ENCODE results near the gene CACNA1C.

CACNA1C gene

DNA sequence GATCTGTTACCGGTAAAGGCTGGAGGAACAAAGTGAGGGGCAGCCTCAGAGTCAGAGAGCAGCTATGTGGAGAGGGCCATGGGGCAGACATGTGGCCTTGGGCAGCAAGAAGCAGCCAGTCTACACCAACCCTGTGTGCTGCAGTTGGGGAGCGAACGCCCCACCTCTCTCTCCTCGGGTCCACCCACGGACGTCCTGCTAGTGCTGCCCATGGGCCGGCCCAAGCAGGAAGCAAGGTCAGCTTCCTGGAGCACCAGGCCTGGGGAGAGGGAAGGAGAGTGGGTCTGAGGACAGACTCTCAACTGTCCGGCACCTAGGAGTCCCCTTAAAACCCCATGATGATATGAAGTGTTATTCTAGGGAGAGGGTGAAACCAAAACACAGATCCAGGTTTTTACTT lies 487.2 kb downstream of the CACNA1C start:
- ATAC-seq, result no peak

DNA sequence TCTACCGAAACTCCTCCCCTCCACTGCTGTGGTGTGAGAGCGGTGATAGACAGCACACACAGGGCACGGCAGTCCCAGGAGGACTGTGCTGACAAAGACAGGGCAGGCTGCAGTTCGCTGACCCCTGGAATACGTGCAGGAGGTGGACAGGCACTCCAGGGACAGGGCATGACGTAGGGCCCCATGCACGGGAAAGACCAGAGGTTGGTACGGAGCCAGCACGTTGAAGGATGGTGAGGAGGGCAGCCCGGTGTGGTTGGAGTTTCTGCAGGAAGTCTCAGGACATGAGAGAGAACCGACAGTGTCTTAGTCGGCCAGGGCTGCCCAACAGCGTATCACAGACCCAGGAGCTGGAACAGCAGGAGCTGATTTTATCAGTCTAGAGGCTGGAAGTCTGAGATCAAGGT lies 487.8 kb downstream of the CACNA1C start:
- no peak for ATAC-seq

DNA sequence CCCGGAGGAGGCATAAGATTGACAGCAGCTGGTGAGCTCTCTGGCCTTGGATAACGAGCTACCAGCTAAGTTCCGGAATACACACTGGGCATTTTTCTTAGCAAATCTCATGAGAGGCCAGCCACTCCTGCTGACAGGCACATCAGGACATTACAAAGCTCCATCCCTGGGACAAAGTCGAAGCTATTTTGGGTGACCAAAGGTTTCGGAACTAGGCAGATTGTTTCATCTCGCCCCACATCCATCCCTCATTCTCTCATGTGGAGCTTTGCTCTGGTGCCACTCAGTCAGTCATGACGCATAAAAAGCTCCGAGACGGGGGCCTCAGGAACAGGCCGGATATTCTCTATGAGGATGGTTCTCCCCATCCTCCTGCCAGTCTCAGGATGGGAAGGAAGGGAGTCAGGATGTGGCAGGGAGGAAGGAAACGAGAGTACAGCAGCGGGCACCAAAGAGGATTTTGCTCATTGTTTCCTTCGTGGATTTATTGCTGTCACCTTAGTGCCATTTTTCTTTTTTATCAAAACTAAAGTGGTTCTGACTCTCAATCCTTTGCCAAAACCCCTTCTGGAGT lies 488.9 kb downstream of the CACNA1C start:
- no peak for ATAC-seq

DNA sequence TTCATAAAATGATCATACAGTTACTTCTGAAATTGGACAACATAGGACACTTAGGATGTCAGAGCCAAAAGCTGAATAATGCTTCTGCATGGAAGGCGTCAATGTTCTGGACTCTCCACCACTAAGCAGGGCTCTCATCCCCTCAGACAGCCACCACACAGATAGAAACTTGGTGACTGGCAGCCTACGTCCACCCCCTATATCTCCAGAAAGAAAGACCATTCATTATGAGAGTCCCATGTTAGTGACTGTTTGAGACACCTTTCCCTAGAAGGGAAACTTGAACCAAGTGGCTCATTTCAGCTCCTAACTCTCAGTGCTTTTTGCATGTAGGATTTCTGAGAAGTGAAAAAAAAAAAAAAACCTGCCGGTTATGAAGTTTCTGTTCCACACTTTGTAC lies 491.0 kb downstream of the CACNA1C start:
- no peak for ATAC-seq

DNA sequence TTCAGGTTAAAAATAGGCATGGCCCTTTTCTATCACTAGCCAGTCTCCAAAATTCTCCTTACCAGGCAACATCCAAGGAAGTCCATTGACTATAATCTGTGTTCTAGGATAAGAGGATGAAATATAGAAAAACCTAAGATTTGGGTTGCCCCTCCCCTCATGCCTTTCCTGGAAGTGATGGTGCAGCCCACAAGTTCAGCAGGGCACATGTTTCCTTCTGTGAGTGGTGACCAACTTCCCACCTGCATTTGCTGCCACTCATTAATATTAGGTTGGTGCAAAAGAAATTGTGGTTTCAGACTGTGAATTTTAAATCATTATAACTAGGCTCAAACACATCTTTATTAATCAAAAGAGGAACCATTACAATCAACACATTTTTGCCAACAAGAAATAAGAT lies 491.4 kb downstream of the CACNA1C start:
- ATAC-seq, result no peak

DNA sequence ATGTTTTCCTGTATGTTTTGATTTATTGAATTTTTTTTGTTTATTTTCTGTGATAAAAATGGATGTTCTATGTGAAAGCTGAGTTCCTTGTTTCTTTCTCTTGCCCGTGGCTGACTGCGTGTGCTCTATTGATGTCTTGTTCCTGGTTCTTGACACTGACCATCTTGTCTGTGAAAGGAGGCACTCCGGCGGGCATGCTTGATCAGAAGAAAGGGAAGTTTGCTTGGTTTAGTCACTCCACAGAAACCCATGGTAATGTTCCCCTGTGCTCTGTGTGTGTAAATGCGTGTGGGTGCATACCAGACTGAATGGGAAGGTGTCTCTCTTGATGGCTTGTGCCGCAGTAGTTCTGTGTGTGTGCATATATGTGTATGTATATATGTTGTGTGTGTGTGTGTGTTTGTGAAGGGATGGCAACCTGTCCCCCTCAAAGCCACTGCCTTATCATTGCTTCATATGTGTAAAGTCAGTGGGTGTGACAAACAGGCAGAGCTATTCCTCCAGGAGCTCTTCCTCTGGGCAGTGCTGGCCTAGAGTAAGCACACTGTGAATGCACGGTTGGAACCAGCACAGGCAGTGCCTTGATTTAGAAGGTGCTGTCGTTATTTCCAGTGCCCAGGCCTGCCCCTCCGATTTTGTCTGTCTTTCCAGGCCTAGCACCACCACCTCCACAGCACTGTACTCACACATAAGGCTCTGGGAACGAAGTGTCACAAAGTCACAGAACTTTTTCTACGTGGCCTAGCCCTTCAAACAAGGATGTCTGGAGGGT lies 494.7 kb downstream of the CACNA1C start:
- ATAC-seq, result no peak

DNA sequence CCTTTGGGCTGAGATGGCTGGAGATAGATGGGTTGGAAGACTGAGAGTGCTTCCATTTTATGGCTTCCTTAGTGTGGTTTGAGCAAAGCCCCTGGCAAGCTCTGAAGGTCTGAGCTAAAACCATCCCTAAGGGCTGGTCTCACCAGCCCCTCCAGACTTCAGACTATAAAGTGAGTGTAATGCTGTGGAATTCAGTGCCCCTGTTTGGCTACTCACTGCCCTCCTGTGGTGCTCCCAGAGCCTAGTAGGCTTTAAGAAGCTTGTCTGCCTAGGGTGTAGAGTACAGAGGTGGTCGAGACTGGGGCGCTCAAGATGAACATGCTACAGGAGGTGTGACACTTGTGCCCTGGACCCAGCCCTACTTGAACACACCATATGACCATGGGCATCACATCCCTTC lies 495.3 kb downstream of the CACNA1C start:
- ATAC-seq, result no peak

DNA sequence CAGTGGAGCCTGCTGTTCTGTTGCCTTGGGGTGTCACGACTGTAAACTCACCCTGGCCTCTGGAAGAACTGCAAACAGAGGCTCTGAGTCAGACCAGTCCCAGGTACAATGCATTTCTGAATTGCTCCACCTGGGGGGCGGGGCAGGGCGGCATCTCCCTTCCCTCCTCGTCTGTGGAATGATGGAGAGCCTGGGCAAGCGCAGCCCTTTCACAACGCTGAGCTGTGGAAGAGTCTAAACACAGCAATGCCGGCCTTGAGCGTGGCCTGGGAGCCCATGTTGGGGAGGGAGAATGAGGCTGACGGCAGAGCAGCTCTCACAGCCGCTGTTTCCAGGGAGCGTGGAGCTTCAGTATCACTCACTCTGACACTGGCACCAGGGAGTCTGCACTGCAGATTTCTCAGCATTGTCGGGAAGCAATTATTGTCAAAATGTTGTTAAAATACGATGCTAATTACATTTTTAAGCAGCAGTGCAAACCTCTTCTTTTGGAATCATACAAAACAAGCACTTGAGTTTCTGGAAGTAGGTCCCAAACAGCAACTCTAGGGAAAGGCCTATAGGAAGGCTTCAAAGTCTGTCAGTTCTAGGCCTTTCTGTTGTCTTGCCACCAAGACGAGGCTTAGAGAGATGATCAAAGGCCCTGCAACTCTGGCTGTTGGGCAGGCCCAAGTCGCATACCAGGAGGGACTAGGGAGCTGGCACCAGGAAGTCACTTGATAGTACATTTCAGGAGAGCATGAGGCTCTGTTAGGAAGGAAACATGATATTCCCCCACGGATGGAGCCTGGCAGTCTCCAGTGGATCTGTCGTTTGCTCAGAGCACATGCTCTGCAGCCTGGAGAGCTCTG lies 498.0 kb downstream of the CACNA1C start:
- ATAC-seq, result no peak

DNA sequence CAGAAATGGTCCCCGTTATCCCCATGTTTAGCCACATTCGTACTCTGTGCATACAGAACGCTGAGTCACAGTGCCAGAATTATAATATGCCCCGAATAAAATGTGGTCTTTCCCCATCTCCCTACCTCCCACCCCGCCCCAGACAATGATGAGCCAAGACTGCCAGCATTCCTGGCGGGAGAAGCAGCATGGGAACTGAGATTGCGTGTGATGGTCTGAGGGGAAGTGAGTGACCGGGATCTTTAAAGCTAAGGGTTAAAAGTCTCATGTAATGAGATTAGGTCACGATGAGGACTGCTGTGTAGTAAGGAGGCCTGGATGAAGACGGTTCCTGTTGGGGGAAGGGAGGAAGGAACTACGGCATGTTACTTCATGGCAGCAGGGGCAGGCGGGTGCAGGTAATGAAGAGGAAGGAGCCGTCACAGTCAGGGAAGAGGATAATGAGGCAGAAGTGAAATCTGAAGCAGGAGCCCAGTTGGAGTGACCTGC lies 498.7 kb downstream of the CACNA1C start:
- ATAC-seq, result no peak

DNA sequence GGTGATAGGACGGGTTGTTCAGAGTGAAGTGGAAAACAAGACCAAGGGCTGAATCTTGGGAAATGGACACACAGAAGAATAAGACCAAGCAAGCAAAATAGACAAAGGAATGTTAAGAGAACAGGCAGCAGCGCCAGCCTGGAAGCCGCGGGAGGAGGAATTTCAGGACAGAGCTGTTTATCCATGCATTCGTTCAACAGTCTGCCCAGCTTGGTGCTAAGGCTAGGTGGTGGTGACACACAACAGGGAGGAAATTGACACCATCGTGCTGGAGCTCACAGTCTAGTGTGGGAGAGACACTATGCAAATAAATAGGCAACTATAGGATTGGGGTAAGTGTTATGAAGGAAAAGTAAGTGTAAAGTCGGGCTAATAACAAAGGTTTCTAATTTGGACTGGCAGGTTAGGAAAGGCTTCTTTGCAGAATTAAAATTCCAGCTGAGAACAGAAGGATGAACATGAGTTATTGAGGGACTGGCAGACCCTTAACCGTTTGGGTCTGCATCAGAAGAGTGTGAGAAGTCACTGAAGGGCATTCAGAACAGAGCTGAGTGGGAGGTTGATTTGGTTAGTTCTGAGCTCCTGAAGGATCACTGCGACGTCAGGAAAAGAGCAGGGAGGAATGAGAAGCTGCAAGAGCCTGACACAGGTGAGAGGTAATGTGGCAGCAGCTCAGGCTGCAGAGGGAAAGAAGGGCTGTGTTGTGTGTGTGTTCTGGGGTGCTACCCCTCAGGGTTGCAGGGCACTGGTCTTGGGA lies 499.4 kb downstream of the CACNA1C start:
- ATAC-seq, result no peak

DNA sequence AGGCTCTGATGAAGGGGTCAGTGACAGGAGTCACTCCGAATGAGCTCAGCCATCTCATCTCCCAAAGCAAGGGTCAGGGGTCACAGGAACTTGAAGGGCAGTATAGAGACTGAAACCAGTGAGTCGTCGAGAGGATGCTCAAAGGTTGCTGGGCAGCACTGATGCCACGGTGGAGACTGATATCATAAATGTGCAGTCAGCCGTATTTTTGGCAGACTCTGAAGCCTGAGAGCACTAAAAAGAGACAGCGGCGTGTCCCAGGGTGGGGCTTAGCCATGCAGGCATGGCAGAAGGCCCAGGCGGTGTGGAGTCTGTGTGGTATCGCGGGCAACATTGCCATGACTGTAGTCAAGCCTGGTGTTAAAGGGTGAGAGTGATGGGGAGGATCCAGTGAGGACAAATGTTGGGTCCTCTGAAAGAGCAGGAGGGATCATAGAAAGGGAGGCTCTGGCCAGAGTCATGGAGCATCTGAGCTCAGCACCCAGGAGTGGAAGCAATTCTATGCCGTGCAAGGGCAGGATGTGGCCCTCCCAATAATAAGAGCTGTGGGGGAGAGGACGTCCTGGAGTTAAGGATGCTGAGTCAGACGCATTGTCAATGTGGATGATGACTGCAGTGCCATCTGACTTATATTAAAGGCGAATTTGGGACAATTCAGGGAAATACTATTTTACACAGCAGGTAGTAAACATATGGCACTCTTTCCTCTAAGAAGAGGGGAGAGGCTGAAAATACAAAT lies 500.8 kb downstream of the CACNA1C start:
- ATAC-seq, result no peak

DNA sequence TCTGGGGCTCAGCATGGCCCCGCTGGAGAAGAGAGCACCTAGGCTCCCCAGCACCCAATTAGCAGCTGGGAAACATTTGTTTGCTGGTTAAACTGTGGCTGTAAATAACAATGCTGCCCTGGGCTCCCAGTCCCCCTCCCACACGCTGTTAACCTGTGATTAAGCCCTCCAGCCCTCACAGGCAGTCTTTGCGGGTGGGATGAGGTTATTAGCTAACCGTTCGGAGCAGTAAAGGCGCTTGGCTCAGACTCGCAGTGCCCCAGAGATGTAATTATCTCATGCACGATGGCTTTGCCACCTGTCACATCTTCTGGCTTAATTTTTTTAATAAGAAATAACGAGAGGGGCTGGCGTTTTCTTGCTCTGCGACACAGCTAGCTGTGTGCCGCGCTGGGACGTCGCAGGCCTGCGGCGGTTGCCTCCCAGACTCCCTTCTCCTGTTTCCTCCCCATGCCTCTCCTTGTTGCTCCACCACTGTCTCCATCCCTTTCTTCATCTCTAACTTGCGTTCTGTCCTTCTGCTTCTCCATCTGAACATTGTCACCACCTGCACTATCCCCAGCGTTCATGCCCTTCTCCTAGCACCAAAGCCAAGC lies 502.8 kb downstream of the CACNA1C start:
- no peak for ATAC-seq

DNA sequence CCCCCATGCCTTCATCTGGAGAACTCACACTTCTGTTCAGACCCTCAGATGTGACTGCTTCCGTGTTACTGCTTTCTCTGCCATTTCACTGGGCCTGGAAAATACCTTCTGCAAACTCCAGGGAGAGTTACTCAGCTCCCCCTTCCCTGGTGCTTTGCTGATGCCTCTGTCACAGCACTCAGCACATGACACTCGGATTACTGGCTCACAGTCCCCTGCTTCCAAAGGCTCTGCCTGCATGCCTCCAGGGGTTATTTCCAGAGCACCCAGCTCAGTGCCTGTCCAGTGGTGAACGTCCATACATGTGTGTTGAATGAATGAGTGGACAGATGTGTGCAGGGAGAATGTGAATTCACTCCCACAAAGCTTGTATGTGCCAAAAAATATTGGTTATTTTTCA lies 504.8 kb downstream of the CACNA1C start:
- ATAC-seq, result no peak

DNA sequence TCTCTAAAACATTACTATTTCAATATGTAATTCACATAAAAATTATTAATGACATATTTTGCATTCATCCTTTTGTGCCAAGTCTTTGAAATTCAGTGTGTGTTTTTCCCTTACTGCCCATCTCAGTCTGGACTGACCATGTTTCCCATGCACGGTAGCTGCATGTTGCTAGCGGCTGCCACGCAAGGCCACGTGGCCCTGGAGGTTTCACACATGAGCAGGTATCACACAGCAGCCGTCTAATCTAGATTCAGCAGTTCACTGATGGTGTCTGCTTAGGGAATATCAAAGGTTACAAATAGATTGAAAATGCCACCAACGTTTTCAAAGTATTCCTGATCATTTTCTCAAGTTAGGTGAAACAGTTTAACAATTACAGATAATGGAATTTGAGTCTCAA lies 507.1 kb downstream of the CACNA1C start:
- ATAC-seq, result no peak

DNA sequence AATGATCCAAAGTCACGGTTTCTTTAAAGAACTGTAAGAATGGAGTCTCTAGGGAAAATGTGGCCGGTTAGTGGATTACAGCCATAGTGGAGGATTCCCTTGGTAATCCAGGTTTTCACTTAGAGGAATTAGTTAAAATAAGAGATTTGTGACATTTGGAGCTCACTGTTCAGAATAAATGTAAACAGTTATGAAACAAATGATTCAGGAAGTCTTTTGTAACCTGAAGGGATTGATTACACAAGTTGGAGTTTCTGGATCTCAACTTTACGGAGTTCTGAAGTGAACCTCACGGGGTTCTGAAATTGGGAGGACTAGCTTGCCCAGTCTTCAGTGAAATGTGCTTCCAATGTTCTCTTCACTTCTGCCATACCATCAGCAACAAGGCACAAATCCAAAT lies 507.6 kb downstream of the CACNA1C start:
- ATAC-seq, result no peak

DNA sequence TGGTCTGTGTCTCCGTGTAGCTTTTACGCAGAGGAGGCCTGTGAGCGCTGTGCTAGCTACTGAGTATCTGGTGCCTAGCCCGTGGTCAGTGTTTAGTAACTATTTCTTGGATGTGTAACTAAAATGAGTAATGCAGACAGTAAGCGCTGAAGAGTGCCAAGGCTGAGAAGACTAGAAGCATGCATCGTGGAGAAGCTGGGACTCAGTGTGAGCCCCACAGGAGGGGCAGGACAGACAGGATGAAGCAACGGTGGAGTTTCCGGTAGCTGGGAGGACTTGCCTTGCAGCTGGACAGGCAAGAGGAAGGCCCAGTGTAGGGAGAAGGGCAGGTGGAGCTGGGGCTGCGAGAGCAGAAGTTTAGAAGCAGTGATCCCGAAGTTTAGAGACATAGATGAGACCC lies 508.6 kb downstream of the CACNA1C start:
- ATAC-seq, result peak in 1 of 2 donors; percentile 25

DNA sequence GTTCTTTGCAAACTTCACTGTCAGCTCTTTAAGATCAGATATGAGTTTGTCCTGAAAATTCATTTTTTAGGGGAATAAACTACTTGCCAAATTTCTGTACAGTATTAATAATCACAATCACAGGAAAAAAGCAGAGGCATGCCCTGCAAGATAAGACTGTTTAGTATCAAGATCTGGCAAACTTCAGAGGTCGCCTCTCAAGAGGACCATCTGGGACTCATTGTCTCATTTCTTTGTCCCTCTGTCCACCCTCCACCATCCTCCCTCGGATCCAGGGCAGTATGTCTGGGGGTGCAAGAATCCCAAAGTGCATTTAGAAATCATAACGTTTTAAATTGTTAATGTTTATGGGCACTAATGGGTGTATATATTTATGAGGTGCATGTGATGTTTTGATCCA lies 509.6 kb downstream of the CACNA1C start:
- no peak for ATAC-seq

DNA sequence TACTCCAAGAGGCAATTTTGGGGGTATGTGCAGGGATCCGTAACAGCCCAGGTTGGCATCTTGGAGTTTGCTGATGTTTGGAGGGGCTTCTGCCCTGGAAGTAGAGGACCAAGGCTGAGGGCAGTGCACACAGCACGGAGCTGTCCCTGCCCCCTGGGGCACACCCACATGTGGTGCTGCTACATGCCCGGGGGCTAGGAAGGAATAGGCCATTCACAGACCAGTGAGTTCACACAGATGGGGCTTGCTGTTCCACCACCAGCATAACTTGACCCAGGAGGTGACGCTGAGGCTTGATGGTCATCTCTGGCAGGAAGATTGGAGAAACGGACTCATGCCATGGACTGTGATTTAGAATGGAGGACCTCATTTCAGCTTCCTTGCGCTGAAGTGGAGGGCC lies 510.9 kb downstream of the CACNA1C start:
- ATAC-seq, result no peak

DNA sequence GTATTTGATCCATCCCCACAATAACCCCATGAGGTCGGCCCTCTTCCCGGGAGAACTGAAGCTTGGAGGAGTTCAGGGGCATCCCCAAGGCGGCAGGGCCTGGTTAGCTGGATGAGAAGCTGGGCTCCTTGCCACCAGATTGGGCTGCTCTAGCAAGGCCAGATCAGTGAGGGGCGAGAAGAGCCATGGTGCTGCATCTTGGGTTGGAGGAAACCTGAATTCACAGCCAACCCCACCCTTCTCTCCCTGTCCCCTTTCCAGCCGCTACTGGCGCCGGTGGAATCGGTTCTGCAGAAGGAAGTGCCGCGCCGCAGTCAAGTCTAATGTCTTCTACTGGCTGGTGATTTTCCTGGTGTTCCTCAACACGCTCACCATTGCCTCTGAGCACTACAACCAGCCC lies 513.4 kb downstream of the CACNA1C start:
- no peak for ATAC-seq

DNA sequence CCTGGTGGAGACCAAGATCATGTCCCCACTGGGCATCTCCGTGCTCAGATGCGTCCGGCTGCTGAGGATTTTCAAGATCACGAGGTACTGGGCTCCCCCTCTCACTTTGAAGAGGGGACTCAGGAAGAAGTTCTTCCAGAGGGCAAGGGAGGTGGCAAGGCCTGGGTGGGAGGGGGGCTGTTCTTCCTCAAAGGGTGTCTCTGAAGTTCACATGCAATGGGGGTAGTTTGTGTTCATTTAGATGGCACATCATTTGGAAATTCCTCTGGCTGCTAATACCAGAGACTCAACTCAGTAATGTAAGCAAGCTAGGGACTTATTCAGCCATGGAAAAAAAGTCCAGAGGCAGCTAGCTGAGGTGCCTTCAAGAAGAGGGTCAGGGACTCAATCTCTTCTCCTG lies 514.9 kb downstream of the CACNA1C start:
- ATAC-seq, result no peak

DNA sequence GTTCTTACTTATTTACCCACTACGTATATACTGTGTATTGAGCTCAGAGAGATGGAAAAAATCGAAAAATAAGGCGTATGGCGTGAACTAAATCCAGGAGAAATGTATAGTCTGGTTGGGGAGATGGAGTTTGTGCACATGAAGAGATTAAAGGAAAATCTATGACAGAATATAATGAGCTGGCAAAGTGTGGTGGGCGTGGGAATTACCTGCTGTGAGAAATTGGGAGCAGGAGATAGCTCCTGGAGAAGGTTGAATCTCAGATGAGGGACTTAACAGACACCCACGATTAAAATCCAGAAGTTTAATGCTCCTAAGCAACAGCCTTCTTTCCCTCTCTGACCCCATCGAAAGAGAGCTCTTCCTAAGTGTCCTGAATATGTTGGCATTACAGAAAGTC lies 517.8 kb downstream of the CACNA1C start:
- no peak for ATAC-seq
